Hepatocyte (in vitro differentiated cells): ENCODE data around the gene RAI1.

Experiments used
- CTCF ChIP-seq: fragments of 200-600 bp; sonication (generic); IDR thresholded peaks from 2 replicates; pipeline ENCODE4 v1.5.1; 2016; ENCODE audit warnings: antibody characterized with exemption, mild to moderate bottlenecking; ENCODE audit not compliant: poor library complexity
- EZH2 ChIP-seq: fragments of 200-600 bp; sonication (generic); IDR thresholded peaks from 2 replicates; pipeline ENCODE4 v1.6.1; 2016; ENCODE audit warnings: antibody characterized with exemption, mild to moderate bottlenecking, borderline replicate concordance
- EZH2phosphoT487 ChIP-seq: fragments of 200-600 bp; sonication (generic); IDR thresholded peaks from one replicate; pipeline ENCODE4 v1.6.1; 2018; ENCODE audit warnings: antibody characterized with exemption, mild to moderate bottlenecking, low read depth, moderate library complexity; ENCODE audit not compliant: unreplicated experiment, severe bottlenecking

- TF ChIP-seq CTCF (no peak), EZH2 (no peak), EZH2phosphoT487 (no peak)
These were observed 80.9 kb downstream of the RAI1 start for GRCh38 chr17:17761894-17762743.
